Fibroblast of lung (primary cell): ENCODE data around the gene TMEM52.

Experiments used
- EZH2 ChIP-seq: IDR thresholded peaks from 2 replicates; pipeline ENCODE4 v1.5.1; 2012; ENCODE audit warnings: low read length, control low read depth, mild to moderate bottlenecking; ENCODE audit errors: missing control alignments
- TF ChIP-seq, protein P1 (sequence below), 2 donors: IDR thresholded peaks in 1 of 2; conservative IDR thresholded peaks in 1 of 2; 1 replicate in 1 of 2; 2 replicates in 1 of 2; pipeline ENCODE4 v1.5.1; 2011 to 2012; ENCODE audit warnings: low read length in 2 of 2, control low read depth in 1 of 2, inconsistent platforms in 1 of 2, low read depth in 1 of 2, mild to moderate bottlenecking in 1 of 2

DNA sequence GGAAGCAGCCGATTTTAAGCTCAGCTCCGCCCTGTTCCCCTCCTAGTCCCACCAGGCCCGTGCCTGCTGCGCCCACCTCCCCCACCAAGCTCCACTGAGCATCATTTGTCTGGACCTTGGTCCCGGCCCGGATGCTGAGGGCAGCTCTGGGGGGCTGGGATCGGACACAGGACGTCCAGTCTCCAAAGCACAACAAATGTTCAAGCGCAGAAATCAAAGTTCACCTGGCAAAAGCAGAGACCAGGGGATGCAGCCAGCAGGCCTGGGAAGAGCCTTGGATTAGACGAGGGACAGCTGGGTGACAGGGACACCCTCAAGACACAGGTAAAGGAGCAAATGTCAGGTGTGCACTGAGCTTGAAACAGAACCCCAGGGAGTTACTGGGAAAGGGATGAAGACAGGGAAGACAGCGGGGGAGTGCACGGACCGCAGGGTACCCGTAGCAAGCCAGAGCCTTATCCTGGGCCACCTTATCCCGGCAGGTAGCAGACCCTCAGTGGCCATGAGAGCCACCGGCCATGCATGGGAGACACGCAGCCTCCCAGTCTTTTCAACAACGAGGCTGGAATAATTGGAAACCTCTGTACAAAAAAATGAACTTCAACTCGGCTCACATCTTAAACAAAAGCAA is 22.2 kb upstream of the TMEM52 start:
- TF ChIP-seq, protein P1, sequence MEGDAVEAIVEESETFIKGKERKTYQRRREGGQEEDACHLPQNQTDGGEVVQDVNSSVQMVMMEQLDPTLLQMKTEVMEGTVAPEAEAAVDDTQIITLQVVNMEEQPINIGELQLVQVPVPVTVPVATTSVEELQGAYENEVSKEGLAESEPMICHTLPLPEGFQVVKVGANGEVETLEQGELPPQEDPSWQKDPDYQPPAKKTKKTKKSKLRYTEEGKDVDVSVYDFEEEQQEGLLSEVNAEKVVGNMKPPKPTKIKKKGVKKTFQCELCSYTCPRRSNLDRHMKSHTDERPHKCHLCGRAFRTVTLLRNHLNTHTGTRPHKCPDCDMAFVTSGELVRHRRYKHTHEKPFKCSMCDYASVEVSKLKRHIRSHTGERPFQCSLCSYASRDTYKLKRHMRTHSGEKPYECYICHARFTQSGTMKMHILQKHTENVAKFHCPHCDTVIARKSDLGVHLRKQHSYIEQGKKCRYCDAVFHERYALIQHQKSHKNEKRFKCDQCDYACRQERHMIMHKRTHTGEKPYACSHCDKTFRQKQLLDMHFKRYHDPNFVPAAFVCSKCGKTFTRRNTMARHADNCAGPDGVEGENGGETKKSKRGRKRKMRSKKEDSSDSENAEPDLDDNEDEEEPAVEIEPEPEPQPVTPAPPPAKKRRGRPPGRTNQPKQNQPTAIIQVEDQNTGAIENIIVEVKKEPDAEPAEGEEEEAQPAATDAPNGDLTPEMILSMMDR (conservative IDR thresholded peaks at IDR 0.05 in 1 of 2, IDR thresholded peaks at IDR 0.05 in 1 of 2; ENCODE audit: low read depth in 1 of 2, low read length in 2 of 2): no peak
- TF ChIP-seq EZH2: no peak
